SK-N-SH (cell line): Measurements from ENCODE around the gene RSAD2. TPM values are rescaled to one million over a fixed set of nuclear protein-coding genes. Genes with fewer than 3 reads are reported as not detected.

Source experiments
- CTCF ChIA-PET: fragments of 300-600, 350-600 bp; formaldehyde crosslinking; extraction: SDS; loops from one replicate; lab custom pipeline; 2021; lab: Yijun Ruan, JAX
- POLR2A ChIA-PET: fragments of 350-600 bp; sonication (Branson Sonifier 250); formaldehyde crosslinking; extraction: SDS; loops from one replicate; lab custom pipeline; 2020; ENCODE audit warnings: antibody characterized with exemption, inconsistent platforms; lab: Yijun Ruan, JAX
- DNase-seq: peaks from one replicate; pipeline ENCODE4 v3.0.0; 2012
- H2AFZ ChIP-seq: fragments of 200-600 bp; sonication (generic); 2 replicates; pipeline ENCODE4 v1.8.1; 2016; ENCODE audit warnings: antibody characterized with exemption, mild to moderate bottlenecking, low read depth
- H3F3A ChIP-seq: fragments of 200-600 bp; sonication (generic); replicated peaks from 2 replicates; pipeline ENCODE3; 2016; ENCODE audit warnings: antibody characterized with exemption, mild to moderate bottlenecking; ENCODE audit not compliant: insufficient read depth
- H3K27ac ChIP-seq, 2 experiments: fragments of 200-500 bp in 1 of 2; fragments of 200-600 bp in 1 of 2; sonication (Bioruptor generic) in 1 of 2; sonication (generic), shearing (Covaris generic) in 1 of 2; 2 replicates each; pipeline versions ENCODE4 v1.5.1 to v1.6.1; 2014 to 2016; ENCODE audit warnings: low read depth in 2 of 2, inconsistent platforms in 1 of 2, low read length in 1 of 2, mild to moderate bottlenecking in 1 of 2, mixed read lengths in 1 of 2
- H3K27me3 ChIP-seq: fragments of 200-600 bp; sonication (generic), shearing (Covaris generic); 2 replicates; pipeline ENCODE4 v1.6.1; 2016; ENCODE audit warnings: mixed run types; ENCODE audit not compliant: insufficient read depth
- H3K36me3 ChIP-seq, 2 experiments: fragments of 200-500 bp in 1 of 2; fragments of 200-600 bp in 1 of 2; sonication (Bioruptor generic) in 1 of 2; sonication (generic) in 1 of 2; replicated peaks in 1 of 2; 2 replicates each; pipeline versions ENCODE3 to v1.5.1; 2014 to 2016; ENCODE audit warnings: low read length in 1 of 2, mild to moderate bottlenecking in 1 of 2; ENCODE audit not compliant: insufficient read depth in 2 of 2, control insufficient read depth in 1 of 2
- H3K4me1 ChIP-seq, 2 experiments: fragments of 200-500 bp in 1 of 2; fragments of 200-600 bp in 1 of 2; sonication (Bioruptor generic) in 1 of 2; sonication (generic), shearing (Covaris generic) in 1 of 2; 2 replicates each; pipeline versions ENCODE4 v1.5.1 to v1.6.1; 2014 to 2016; ENCODE audit warnings: low read depth in 1 of 2, low read length in 1 of 2, mixed run types in 1 of 2; ENCODE audit not compliant: insufficient read depth in 2 of 2, control insufficient read depth in 1 of 2
- H3K4me2 ChIP-seq: fragments of 200-600 bp; sonication (generic), shearing (Covaris generic); 2 replicates; pipeline ENCODE4 v1.6.1; 2017; ENCODE audit warnings: mixed run types
- H3K4me3 ChIP-seq, 2 experiments: fragments of 200-500 bp in 1 of 2; fragments of 200-600 bp in 1 of 2; sonication (Bioruptor generic) in 1 of 2; sonication (generic), shearing (Covaris generic) in 1 of 2; 2 replicates each; pipeline versions ENCODE4 v1.5.1 to v1.8.1; 2014 to 2016; ENCODE audit warnings: low read depth in 2 of 2, inconsistent platforms in 1 of 2, low read length in 1 of 2, mild to moderate bottlenecking in 1 of 2, mixed read lengths in 1 of 2, moderate library complexity in 1 of 2
- H3K79me2 ChIP-seq: fragments of 200-600 bp; sonication (generic); 2 replicates; pipeline ENCODE4 v1.8.1; 2017; ENCODE audit warnings: mild to moderate bottlenecking; ENCODE audit not compliant: insufficient read depth
- H3K9ac ChIP-seq: fragments of 200-600 bp; sonication (generic); 2 replicates; pipeline ENCODE4 v1.6.1; 2017; ENCODE audit warnings: mixed run types
- H3K9me2 ChIP-seq: fragments of 200-600 bp; sonication (generic); 2 replicates; pipeline ENCODE4 v1.6.1; 2017; ENCODE audit warnings: mixed run types
- H3K9me3 ChIP-seq: fragments of 200-600 bp; sonication (generic); 2 replicates; pipeline ENCODE4 v1.6.1; 2017; ENCODE audit warnings: mixed run types, mild to moderate bottlenecking, moderate library complexity
- H4K20me1 ChIP-seq: fragments of 200-600 bp; sonication (generic); 2 replicates; pipeline ENCODE4 v1.6.1; 2017; ENCODE audit warnings: mild to moderate bottlenecking, mixed run types; ENCODE audit not compliant: insufficient read depth
- CHD2 ChIP-seq: fragments of 150-350 bp; IDR thresholded peaks from 2 replicates; pipeline ENCODE4 v1.6.1; 2018; ENCODE audit warnings: low read length; ENCODE audit not compliant: partially characterized antibody
- CTCF ChIP-seq: fragments of 200-600 bp; sonication (generic); IDR thresholded peaks from 2 replicates; pipeline ENCODE4 v1.6.1; 2017; ENCODE audit warnings: antibody characterized with exemption, mild to moderate bottlenecking, moderate library complexity
- EZH2phosphoT487 ChIP-seq: fragments of 200-600 bp; sonication (generic); IDR thresholded peaks from 2 replicates; pipeline ENCODE4 v1.6.1; 2017; ENCODE audit warnings: low read depth, mixed run types, mild to moderate bottlenecking, antibody characterized with exemption, moderate library complexity, borderline replicate concordance
- FOSL2 ChIP-seq: IDR thresholded peaks from 2 replicates; pipeline ENCODE4 v1.4.0; 2012; ENCODE audit warnings: low read depth, mild to moderate bottlenecking, moderate library complexity, borderline replicate concordance
- FOXJ3 ChIP-seq: sonication (generic); formaldehyde crosslinking; IDR thresholded peaks from 2 replicates; pipeline ENCODE4 v1.5.1; 2020; ENCODE audit warnings: mild to moderate bottlenecking, missing genetic modification reagents
- FOXM1 ChIP-seq: IDR thresholded peaks from 2 replicates; pipeline ENCODE4 v1.4.0; 2012; ENCODE audit warnings: low read depth, mild to moderate bottlenecking
- PBX3 ChIP-seq: IDR thresholded peaks from 2 replicates; pipeline ENCODE4; 2012
- POLR2AphosphoS5 ChIP-seq: IDR thresholded peaks from 2 replicates; pipeline ENCODE4 v1.6.1; 2012; ENCODE audit warnings: low read depth, low read length
- RFX5 ChIP-seq: IDR thresholded peaks from 2 replicates; pipeline ENCODE4 v1.6.1; 2012; ENCODE audit warnings: mild to moderate bottlenecking, improper control_type of control experiment, low read length
- SIN3A ChIP-seq: IDR thresholded peaks from 2 replicates; pipeline ENCODE4 v1.6.1; 2012; ENCODE audit warnings: low read depth, mild to moderate bottlenecking, low read length, moderate library complexity, borderline replicate concordance
- SMC3 ChIP-seq: IDR thresholded peaks from 2 replicates; pipeline ENCODE4 v1.6.1; 2012; ENCODE audit warnings: low read depth, low read length, improper control_type of control experiment
- TCF12 ChIP-seq: IDR thresholded peaks from 2 replicates; pipeline ENCODE4 v1.4.0; 2012
- WGBS: methylation state at CpG from one replicate; pipeline ENCODE4 v1.1.6; 2017; ENCODE audit warnings: low lambda C conversion rate; 5-methylcytosine and 5-hydroxymethylcytosine counted together
- polyA plus RNA-seq, 3 experiments: library from polyadenylated mRNA; depleted of rRNA; stranded (reverse); fragments of >200 nt; gene quantifications; 2 replicates each; pipeline ENCODE4 v1.2.3, GENCODE V29; 2012

Gene RSAD2
- polyA plus RNA-seq, 1 of the 3 experiments (the other 2 are of a cell fraction), result 0.35 TPM

GRCh38 chr2:6909431-6910385, 32.1 kb downstream of the RSAD2 start:
- Histone ChIP-seq H4K20me1 (no peaks in the 10 kb centered on the region), H3K27ac (no peak overlapping the region), H3K4me2 (no peak overlapping the region), H3K4me1 (no peaks in the 10 kb centered on the region; a peak in 1 of 4 replicates), H3K36me3 (no peaks in the 10 kb centered on the region), H3K79me2 (no peaks in the 10 kb centered on the region), H3F3A (peaks cover 6% of the 10 kb centered on the region), H2AFZ (no peak overlapping the region), H3K9me2 (no peaks in the 10 kb centered on the region), H3K9ac (no peak overlapping the region), H3K4me3 (no peak overlapping the region), H3K9me3 (no peaks in the 10 kb centered on the region), H3K27me3 (no peaks in the 10 kb centered on the region)
- CTCF ChIA-PET, result interaction anchor here (1.5 to 25.9 kb wide), 4 partner anchors 13 to 134 kb away, joined by 5 to 437 read pairs (median 26); no protein-coding TSS in a partner anchor
- POLR2A ChIA-PET, result no interaction called here
- TF ChIP-seq CTCF, result no peak
- TF ChIP-seq CHD2, result no peak
- TF ChIP-seq PBX3, result no peak
- TF ChIP-seq FOXJ3 (CRISPR knock-in tag), result no peak
- TF ChIP-seq EZH2phosphoT487, result no peak
- DNase-seq, result no peak
- 77% methylated on average over 8 of the region's 8 CpGs for WGBS

- no peaks in the 10 kb centered on the region for H3K36me3 ChIP-seq
- H3K9me2 ChIP-seq, result no peaks in the 10 kb centered on the region
- no peaks in the 10 kb centered on the region for H3K9me3 ChIP-seq
- H3K4me2 ChIP-seq, result no peak overlapping the region
- peaks cover 26% of the 10 kb centered on the region for H3F3A ChIP-seq
- no peaks in the 10 kb centered on the region for H3K27me3 ChIP-seq
- DNase-seq, result no peak
- CTCF ChIA-PET, result interaction anchor here (0.6 to 25.9 kb wide), 5 partner anchors 16 to 829 kb away, joined by 3 to 437 read pairs (median 16); no protein-coding TSS in a partner anchor
- no peak overlapping the region for H3K27ac ChIP-seq
- H3K79me2 ChIP-seq, result no peaks in the 10 kb centered on the region
- H4K20me1 ChIP-seq, result no peaks in the 10 kb centered on the region
- POLR2A ChIA-PET, result no interaction called here
- TF ChIP-seq TCF12, result no peak
- no peak for TF ChIP-seq RFX5
- TF ChIP-seq SIN3A, result no peak
- no peak for TF ChIP-seq POLR2AphosphoS5
- TF ChIP-seq FOXM1, result no peak
- no peak for TF ChIP-seq FOSL2
- no peak for TF ChIP-seq SMC3
- no peak overlapping the region for H3K4me3 ChIP-seq
- H3K9ac ChIP-seq, result no peak overlapping the region
- H3K4me1 ChIP-seq, result peaks cover 0 to 1% of the 10 kb centered on the region in 2 experiments; a peak in 2 of 4 replicates
- H2AFZ ChIP-seq, result no peak overlapping the region
Measured at GRCh38 chr2:6911721-6912120, 34.1 kb downstream of the RSAD2 start.
